SK-N-MC (cell line): Measurements from ENCODE around the gene CST11.

Experiments
- DNase-seq: peaks from one replicate; pipeline ENCODE4 v3.0.0-alpha.2; 2011; ENCODE audit warnings: low read depth, low spot score
- H3K27ac ChIP-seq: fragments of 200-600 bp; sonication (generic); 2 replicates; pipeline ENCODE4 v1.5.1; 2016; ENCODE audit warnings: mixed run types
- H3K36me3 ChIP-seq: fragments of 200-600 bp; sonication (generic); 2 replicates; pipeline ENCODE4 v1.6.1; 2017; ENCODE audit warnings: antibody characterized with exemption, low read length, mixed read lengths; ENCODE audit not compliant: insufficient read depth
- H3K4me3 ChIP-seq: fragments of 200-600 bp; sonication (generic); 2 replicates; pipeline ENCODE4 v1.5.1; 2016
- H3K9ac ChIP-seq: fragments of 200-600 bp; sonication (generic); 2 replicates; pipeline ENCODE4 v1.8.0; 2017; ENCODE audit warnings: mixed run types, mixed read lengths; ENCODE audit not compliant: insufficient read length
- H3K9me3 ChIP-seq: fragments of 200-600 bp; sonication (generic); 2 replicates; pipeline ENCODE4 v1.6.1; 2017; ENCODE audit warnings: low read depth, mild to moderate bottlenecking, antibody characterized with exemption, low read length, moderate library complexity, mixed read lengths
- EZH2 ChIP-seq: fragments of 200-600 bp; sonication (generic); IDR thresholded peaks from one replicate; pipeline ENCODE4 v1.6.1; 2017; ENCODE audit warnings: antibody characterized with exemption
- FOXP2 ChIP-seq: optimal IDR thresholded peaks from 2 replicates; pipeline ENCODE3; 2011; ENCODE audit warnings: mild to moderate bottlenecking, moderate library complexity; ENCODE audit not compliant: insufficient read depth; ENCODE audit errors: extremely low read length, control extremely low read depth
- POLR2AphosphoS5 ChIP-seq: IDR thresholded peaks from 2 replicates; pipeline ENCODE4 v1.6.1; 2012; ENCODE audit warnings: mild to moderate bottlenecking, low read depth, low read length, borderline replicate concordance

Gene CST11

GRCh38 chr20:23419657-23419994 is 33.0 kb downstream of the CST11 start:
- Histone ChIP-seq H3K4me3 (peak overlapping the region; percentile 86), H3K27ac (peak overlapping the region; percentile 38; the same call in 1 of the 2 replicates)

GRCh38 chr20:23417861-23418260 is 34.8 kb downstream of the CST11 start:
- Histone ChIP-seq H3K27ac (no peak overlapping the region), H3K36me3 (no peaks in the 10 kb centered on the region), H3K9me3 (no peaks in the 10 kb centered on the region), H3K4me3 (no peak overlapping the region), H3K9ac (no peak overlapping the region)
- TF ChIP-seq EZH2 (no peak), FOXP2 (no peak), POLR2AphosphoS5 (no peak)
- no peak for DNase-seq

More at GRCh38 chr20:23419657-23419994, 33.0 kb downstream of the CST11 start:
- H3K9ac ChIP-seq, result peak overlapping the region; percentile 82
- no peaks in the 10 kb centered on the region for H3K36me3 ChIP-seq
- no peak for DNase-seq
- no peak for TF ChIP-seq FOXP2
- TF ChIP-seq POLR2AphosphoS5, result no peak
- TF ChIP-seq EZH2, result no peak
- no peaks in the 10 kb centered on the region for H3K9me3 ChIP-seq

DNA sequence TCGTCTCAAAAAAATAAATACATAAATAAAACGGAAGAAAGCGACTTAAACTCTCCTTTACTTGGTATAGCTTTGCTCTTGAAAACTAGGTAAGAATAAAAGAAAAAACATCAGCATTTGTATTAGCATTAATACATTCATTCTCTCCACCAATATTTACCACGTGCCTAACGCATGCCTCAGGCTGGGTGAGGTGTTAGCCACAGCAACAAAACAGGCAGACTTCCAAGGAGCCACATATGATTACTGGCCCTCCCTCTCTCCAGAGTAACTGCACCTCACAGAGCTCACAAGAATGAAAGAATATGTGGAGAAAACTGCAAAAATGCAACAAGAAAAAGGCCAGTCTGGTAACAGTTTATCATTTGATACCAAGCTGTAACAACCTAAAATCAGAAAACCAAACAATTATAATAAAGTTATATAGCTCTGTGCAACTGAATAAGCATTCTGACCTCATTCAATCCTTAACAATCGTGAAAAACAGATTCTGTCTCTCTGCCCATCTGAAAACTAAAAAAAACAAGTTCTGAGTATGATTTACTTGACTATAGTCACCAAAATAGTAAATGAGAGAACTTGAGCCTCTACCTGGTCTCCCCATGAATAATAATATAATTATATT is 36.6 kb downstream of the CST11 start:
- DNase-seq, result no peak
- Histone ChIP-seq H3K9ac (no peak overlapping the region), H3K36me3 (no peaks in the 10 kb centered on the region), H3K27ac (no peak overlapping the region), H3K9me3 (no peaks in the 10 kb centered on the region), H3K4me3 (no peak overlapping the region)
- TF ChIP-seq EZH2 (no peak), POLR2AphosphoS5 (no peak), FOXP2 (no peak)

- no peak for TF ChIP-seq POLR2AphosphoS5
- no peak for TF ChIP-seq FOXP2
- TF ChIP-seq EZH2, result no peak
- Histone ChIP-seq H3K36me3 (no peaks in the 10 kb centered on the region), H3K4me3 (no peak overlapping the region), H3K9me3 (no peaks in the 10 kb centered on the region), H3K9ac (no peak overlapping the region), H3K27ac (no peak overlapping the region)
- DNase-seq, result no peak
These were observed 37.1 kb downstream of the CST11 start for GRCh38 chr20:23415555-23415954.

- TF ChIP-seq POLR2AphosphoS5 (no peak), EZH2 (no peak), FOXP2 (no peak)
- H3K4me3 ChIP-seq, result no peak overlapping the region
- H3K9ac ChIP-seq, result no peak overlapping the region
- H3K27ac ChIP-seq, result no peak overlapping the region
- DNase-seq, result no peak
- no peaks in the 10 kb centered on the region for H3K9me3 ChIP-seq
- H3K36me3 ChIP-seq, result no peaks in the 10 kb centered on the region
These were observed 38.0 kb downstream of the CST11 start for GRCh38 chr20:23414526-23415188.

DNA sequence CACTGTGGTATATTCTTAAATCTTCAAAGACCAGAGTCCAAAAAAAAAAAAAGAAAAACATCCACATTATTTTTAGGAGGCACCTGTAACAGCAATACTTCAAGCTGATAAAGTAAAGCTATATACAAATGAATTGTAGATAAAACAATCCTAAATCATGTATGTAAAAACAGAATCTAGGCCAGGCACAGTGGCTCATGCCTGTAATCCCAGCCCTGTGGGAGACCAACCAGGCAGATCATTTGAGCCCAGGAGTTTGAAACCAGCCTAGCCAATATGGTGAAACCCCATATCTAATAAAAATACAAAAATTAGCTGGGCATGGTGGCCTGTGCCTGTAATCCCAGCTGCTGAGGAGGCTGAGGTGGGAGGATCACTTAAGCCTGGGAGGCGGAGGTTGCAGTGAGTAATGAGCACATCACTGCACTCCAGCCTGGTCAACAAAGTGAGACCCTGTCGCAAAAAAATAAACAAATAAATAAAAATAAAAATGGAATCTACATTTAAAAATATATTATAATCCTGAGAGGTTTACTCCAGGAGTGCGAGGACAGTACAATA is 38.7 kb downstream of the CST11 start:
- H3K9ac ChIP-seq, result no peak overlapping the region
- H3K36me3 ChIP-seq, result no peaks in the 10 kb centered on the region
- no peaks in the 10 kb centered on the region for H3K9me3 ChIP-seq
- H3K4me3 ChIP-seq, result no peak overlapping the region
- TF ChIP-seq POLR2AphosphoS5 (no peak), FOXP2 (no peak), EZH2 (no peak)
- no peak for DNase-seq
- no peak overlapping the region for H3K27ac ChIP-seq

- Histone ChIP-seq H3K36me3 (no peaks in the 10 kb centered on the region), H3K9ac (no peak overlapping the region)
- DNase-seq, result no peak
These were observed 40.6 kb downstream of the CST11 start for GRCh38 chr20:23412026-23412425.

DNA sequence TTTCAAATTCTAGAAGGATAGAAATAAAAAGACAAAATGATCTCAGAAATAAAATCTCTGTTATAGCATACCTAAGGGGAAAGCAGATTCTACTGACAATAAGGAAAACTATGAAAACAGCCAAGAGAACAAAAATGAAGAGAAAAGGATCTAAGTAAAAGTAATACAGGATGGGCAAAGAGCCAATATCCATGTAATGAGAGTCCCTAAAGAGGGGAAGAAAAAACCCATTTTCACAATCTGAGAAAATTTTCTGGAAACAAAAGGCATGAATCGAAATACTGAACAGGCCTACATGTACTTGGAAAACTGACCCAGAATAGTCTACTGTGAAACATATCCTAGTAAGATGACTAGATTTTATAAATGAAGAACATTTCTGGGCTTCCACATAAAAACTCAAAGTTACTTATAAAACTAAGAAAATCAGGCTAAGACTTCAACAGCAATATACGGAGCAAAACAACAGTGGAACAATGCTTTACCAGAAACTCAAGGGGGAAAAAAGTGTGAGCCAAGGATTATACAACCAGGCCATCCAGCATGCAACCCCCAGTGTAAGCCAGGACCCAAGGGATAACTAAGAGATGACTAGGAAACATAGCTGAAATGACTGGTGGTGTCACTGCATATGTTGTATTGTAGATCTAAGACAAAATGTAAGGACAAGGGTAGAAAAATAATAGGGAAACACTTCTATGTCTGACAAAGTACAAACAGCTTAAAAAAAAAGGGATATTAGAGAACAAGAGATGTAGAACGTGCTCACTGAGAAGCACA is 41.6 kb downstream of the CST11 start:
- Histone ChIP-seq H3K9ac (no peak overlapping the region), H3K9me3 (no peaks in the 10 kb centered on the region), H3K27ac (no peak overlapping the region), H3K4me3 (no peak overlapping the region), H3K36me3 (no peaks in the 10 kb centered on the region)
- TF ChIP-seq POLR2AphosphoS5, result no peak
- TF ChIP-seq FOXP2, result no peak
- no peak for TF ChIP-seq EZH2
- DNase-seq, result no peak

More at GRCh38 chr20:23412026-23412425, 40.6 kb downstream of the CST11 start:
- no peaks in the 10 kb centered on the region for H3K9me3 ChIP-seq
- peak overlapping the region; percentile 18; the same call in 1 of the 2 replicates for H3K27ac ChIP-seq
- H3K4me3 ChIP-seq, result no peak overlapping the region
- TF ChIP-seq POLR2AphosphoS5 (no peak), EZH2 (no peak), FOXP2 (no peak)
